Stomach (tissue), 9 donors: Measurements from ENCODE around the gene NECAB3. TPM values are rescaled to one million over a fixed set of nuclear protein-coding genes. Genes with fewer than 3 reads are reported as not detected.
A peak's percentile ranks its signal among the peaks of the same experiment; 100 is the strongest.

Source experiments
- DNase-seq, 2 donors: peaks; one replicate each; pipeline versions ENCODE4 v3.0.0 to v3.0.0-alpha.2; 2013 to 2019
- H3K27ac ChIP-seq, 5 donors: fragments of 200-600 bp in 4 of 5; sonication (generic) in 4 of 5; one replicate each; pipeline ENCODE4 v1.5.1; 2013 to 2019; ENCODE audit warnings: mild to moderate bottlenecking in 1 of 5, moderate library complexity in 1 of 5
- H3K27me3 ChIP-seq, 3 donors: fragments of 200-600 bp; sonication (generic); one replicate each; pipeline ENCODE4 v1.5.1; 2017 to 2019; ENCODE audit warnings: mixed run types in 1 of 3
- H3K36me3 ChIP-seq, 4 donors: fragments of 200-600 bp; sonication (generic); 1 replicate in 3 of 4; 2 replicates in 1 of 4; pipeline ENCODE4 v1.5.1; 2016 to 2019
- H3K4me1 ChIP-seq, 4 donors: fragments of 200-600 bp; sonication (generic); one replicate each; pipeline ENCODE4 v1.5.1; 2016 to 2019
- H3K4me3 ChIP-seq, 4 donors: fragments of 200-600 bp; sonication (generic) in 3 of 4; one replicate each; pipeline ENCODE4 v1.5.1; 2016 to 2019; ENCODE audit warnings: mild to moderate bottlenecking in 1 of 4
- H3K9me3 ChIP-seq, 4 donors: fragments of 200-600 bp; sonication (generic); one replicate each; pipeline ENCODE4 v1.5.1; 2016 to 2019
- CTCF ChIP-seq, 7 experiments: fragments of 450-650 bp in 4 of 7; fragments of 200-600 bp in 3 of 7; sonication (generic) in 3 of 7; IDR thresholded peaks; one replicate each; pipeline ENCODE4 v1.5.1; 2016 to 2019; ENCODE audit warnings: antibody characterized with exemption in 7 of 7, control low read depth in 2 of 7, mild to moderate bottlenecking in 1 of 7
- EP300 ChIP-seq: sonication (generic); formaldehyde crosslinking; IDR thresholded peaks from one replicate; pipeline ENCODE4 v1.6.1; 2017; ENCODE audit warnings: antibody characterized with exemption
- POLR2A ChIP-seq, 4 donors: fragments of 450-650 bp; IDR thresholded peaks; one replicate each; pipeline ENCODE4 v1.6.1; 2016; ENCODE audit warnings: antibody characterized with exemption in 4 of 4, control low read depth in 2 of 4, mild to moderate bottlenecking in 1 of 4, moderate library complexity in 1 of 4
- POLR2AphosphoS5 ChIP-seq, 3 donors: sonication (generic); formaldehyde crosslinking; IDR thresholded peaks; one replicate each; pipeline ENCODE4 v1.6.1; 2016; ENCODE audit warnings: antibody characterized with exemption in 3 of 3
- WGBS, 5 donors: extraction: QIAGEN DNeasy Blood & Tissue Kit in 3 of 5; methylation state at CpG; one replicate each; pipeline versions ENCODE4 v1.1.5 to v1.1.7; 2013 to 2018; 5-methylcytosine and 5-hydroxymethylcytosine counted together
- intact Hi-C: fragments of 100-400 bp; cut with DNase I; formaldehyde crosslinking; loops from one replicate; pipeline ENCODE4 v1.15.1; 2023; ENCODE audit warnings: low total_unique reads
- polyA plus RNA-seq, 3 donors: library from polyadenylated mRNA; stranded (reverse); fragments of 200-250 nt; gene quantifications; one replicate each; pipeline ENCODE4 v1.2.3, GENCODE V29; 2013
- total RNA-seq, 5 donors: library from RNA; depleted of rRNA; stranded (reverse); fragments of >200 nt; gene quantifications; one replicate each; pipeline versions ENCODE4 v1.1.0 to v1.2.3, GENCODE V29; 2014 to 2016
- donor health status: healthy with polysubstance abuse.
- donor health status: Bipolar disorder and iron deficiency.
- donor health status: healthy.

NECAB3 gene
- total and polyA plus RNA-seq, 8 donors = 28.1 to 335 (median 68.9) TPM

- Histone ChIP-seq H3K4me1 (peaks cover 9 to 38% (median 23%) of the 10 kb centered on the region in 4 donors), H3K4me3 (no peak overlapping the region), H3K27ac (no peak overlapping the region), H3K9me3 (no peaks in the 10 kb centered on the region), H3K27me3 (no peaks in the 10 kb centered on the region), H3K36me3 (no peaks in the 10 kb centered on the region)
- intact Hi-C loops = no loop called here
- WGBS, 5 donors = 25 to 63% (median 57%) methylated on average over 4 of the region's 4 CpGs
- peak in 1 of 2 donors; percentile 58 for DNase-seq
- TF ChIP-seq EP300 (no peak), POLR2AphosphoS5 (IDR thresholded peaks at IDR 0.05) (no peak), POLR2A (IDR thresholded peaks at IDR 0.05) (no peak), CTCF (IDR thresholded peaks at IDR 0.05) (no peak)
Observed at GRCh38 chr20:33689973-33690372, 15.7 kb upstream of the NECAB3 start.

- WGBS, 5 donors = 91 to 95% (median 94%) methylated on average over 1 of the region's 1 CpG
- TF ChIP-seq EP300 (no peak), POLR2A (IDR thresholded peaks at IDR 0.05) (no peak), CTCF (IDR thresholded peaks at IDR 0.05) (no peak), POLR2AphosphoS5 (IDR thresholded peaks at IDR 0.05) (no peak)
Observed at GRCh38 chr20:33689493-33689892, 15.3 kb upstream of the NECAB3 start.

GRCh38 chr20:33688938-33689424 is 14.8 kb upstream of the NECAB3 start:
- Histone ChIP-seq H3K4me3 (no peak overlapping the region), H3K4me1 (peaks cover 12 to 39% (median 26%) of the 10 kb centered on the region in 4 donors), H3K9me3 (no peaks in the 10 kb centered on the region), H3K36me3 (no peaks in the 10 kb centered on the region), H3K27ac (peak overlapping the region in 1 of 5 donors; percentile 49), H3K27me3 (no peaks in the 10 kb centered on the region)
- 28 to 65% (median 47%) methylated on average over 3 of the region's 3 CpGs for WGBS, 5 donors
- peak; percentile 55 to 66 for DNase-seq
- intact Hi-C loops = no loop called here
- TF ChIP-seq CTCF (IDR thresholded peaks at IDR 0.05) (no peak), POLR2AphosphoS5 (IDR thresholded peaks at IDR 0.05) (no peak), POLR2A (IDR thresholded peaks at IDR 0.05) (no peak), EP300 (no peak)

More at GRCh38 chr20:33689493-33689892, 15.3 kb upstream of the NECAB3 start:
- no peaks in the 10 kb centered on the region for H3K27me3 ChIP-seq
- no peak overlapping the region for H3K4me3 ChIP-seq
- no peaks in the 10 kb centered on the region for H3K36me3 ChIP-seq
- no peak overlapping the region for H3K27ac ChIP-seq
- H3K4me1 ChIP-seq = peaks cover 12 to 38% (median 26%) of the 10 kb centered on the region in 4 donors
- intact Hi-C loops = no loop called here
- no peaks in the 10 kb centered on the region for H3K9me3 ChIP-seq
- DNase-seq = no peak

GRCh38 chr20:33687993-33688937 is 14.0 kb upstream of the NECAB3 start:
- H3K4me1 ChIP-seq = peaks cover 12 to 33% (median 23%) of the 10 kb centered on the region in 4 donors
- no peak overlapping the region for H3K4me3 ChIP-seq
- intact Hi-C loops = no loop called here
- H3K9me3 ChIP-seq = no peaks in the 10 kb centered on the region
- no peaks in the 10 kb centered on the region for H3K36me3 ChIP-seq
- WGBS, 5 donors = 70 to 84% (median 75%) methylated on average over 3 of the region's 3 CpGs
- peak overlapping the region in 1 of 5 donors; percentile 49 for H3K27ac ChIP-seq
- no peak for TF ChIP-seq CTCF (IDR thresholded peaks at IDR 0.05)
- TF ChIP-seq POLR2A (IDR thresholded peaks at IDR 0.05) = no peak
- no peak for TF ChIP-seq EP300
- no peaks in the 10 kb centered on the region for H3K27me3 ChIP-seq
- DNase-seq = no peak
